SK-N-MC (cell line): ENCODE data around the gene IGFLR1.

Experiments
- DNase-seq: peaks from one replicate; pipeline ENCODE4 v3.0.0-alpha.2; 2011; ENCODE audit warnings: low read depth, low spot score
- H3K27ac ChIP-seq: fragments of 200-600 bp; sonication (generic); 2 replicates; pipeline ENCODE4 v1.5.1; 2016; ENCODE audit warnings: mixed run types
- H3K36me3 ChIP-seq: fragments of 200-600 bp; sonication (generic); 2 replicates; pipeline ENCODE4 v1.6.1; 2017; ENCODE audit warnings: antibody characterized with exemption, low read length, mixed read lengths; ENCODE audit not compliant: insufficient read depth
- H3K4me3 ChIP-seq: fragments of 200-600 bp; sonication (generic); 2 replicates; pipeline ENCODE4 v1.5.1; 2016
- H3K9ac ChIP-seq: fragments of 200-600 bp; sonication (generic); 2 replicates; pipeline ENCODE4 v1.8.0; 2017; ENCODE audit warnings: mixed run types, mixed read lengths; ENCODE audit not compliant: insufficient read length
- H3K9me3 ChIP-seq: fragments of 200-600 bp; sonication (generic); 2 replicates; pipeline ENCODE4 v1.6.1; 2017; ENCODE audit warnings: low read depth, mild to moderate bottlenecking, antibody characterized with exemption, low read length, moderate library complexity, mixed read lengths
- EZH2 ChIP-seq: fragments of 200-600 bp; sonication (generic); IDR thresholded peaks from one replicate; pipeline ENCODE4 v1.6.1; 2017; ENCODE audit warnings: antibody characterized with exemption
- FOXP2 ChIP-seq: optimal IDR thresholded peaks from 2 replicates; pipeline ENCODE3; 2011; ENCODE audit warnings: mild to moderate bottlenecking, moderate library complexity; ENCODE audit not compliant: insufficient read depth; ENCODE audit errors: extremely low read length, control extremely low read depth
- POLR2AphosphoS5 ChIP-seq: IDR thresholded peaks from 2 replicates; pipeline ENCODE4 v1.6.1; 2012; ENCODE audit warnings: mild to moderate bottlenecking, low read depth, low read length, borderline replicate concordance

The IGFLR1 gene

GRCh38 chr19:35786299-35787160, 44.3 kb upstream of the IGFLR1 start:
- TF ChIP-seq POLR2AphosphoS5 (no peak), EZH2 (no peak), FOXP2 (no peak)
- no peak overlapping the region for H3K4me3 ChIP-seq
- DNase-seq, result no peak

GRCh38 chr19:35785339-35785627, 43.0 kb upstream of the IGFLR1 start:
- no peak overlapping the region for H3K4me3 ChIP-seq

More at GRCh38 chr19:35786299-35787160, 44.3 kb upstream of the IGFLR1 start:
- H3K36me3 ChIP-seq, result no peaks in the 10 kb centered on the region; the same call in 1 of the 2 replicates
- H3K27ac ChIP-seq, result no peak overlapping the region
- no peak overlapping the region for H3K9ac ChIP-seq
- H3K9me3 ChIP-seq, result no peaks in the 10 kb centered on the region

GRCh38 chr19:35784503-35785338, 42.5 kb upstream of the IGFLR1 start:
- H3K4me3 ChIP-seq, result no peak overlapping the region
- no peak for DNase-seq
- no peak overlapping the region for H3K9ac ChIP-seq
- H3K9me3 ChIP-seq, result no peaks in the 10 kb centered on the region
- H3K27ac ChIP-seq, result no peak overlapping the region
- TF ChIP-seq EZH2, result no peak
- TF ChIP-seq POLR2AphosphoS5, result no peak
- TF ChIP-seq FOXP2, result no peak
- no peaks in the 10 kb centered on the region; the same call in 1 of the 2 replicates for H3K36me3 ChIP-seq

More at GRCh38 chr19:35785339-35785627, 43.0 kb upstream of the IGFLR1 start:
- Histone ChIP-seq H3K36me3 (no peaks in the 10 kb centered on the region; the same call in 1 of the 2 replicates), H3K9ac (no peak overlapping the region), H3K9me3 (no peaks in the 10 kb centered on the region), H3K27ac (no peak overlapping the region)
- DNase-seq, result no peak
- TF ChIP-seq EZH2 (no peak), FOXP2 (no peak), POLR2AphosphoS5 (no peak)

- DNase-seq, result no peak
- Histone ChIP-seq H3K36me3 (no peaks in the 10 kb centered on the region; the same call in 1 of the 2 replicates), H3K4me3 (no peak overlapping the region)
Measured at GRCh38 chr19:35783469-35784434, 41.5 kb upstream of the IGFLR1 start.

GRCh38 chr19:35782589-35782988, 40.3 kb upstream of the IGFLR1 start:
- Histone ChIP-seq H3K9me3 (no peaks in the 10 kb centered on the region), H3K9ac (no peak overlapping the region), H3K4me3 (no peak overlapping the region), H3K27ac (no peak overlapping the region), H3K36me3 (no peaks in the 10 kb centered on the region; the same call in 1 of the 2 replicates)
- no peak for DNase-seq
- TF ChIP-seq FOXP2 (no peak), EZH2 (no peak), POLR2AphosphoS5 (no peak)

More at GRCh38 chr19:35783469-35784434, 41.5 kb upstream of the IGFLR1 start:
- no peak for TF ChIP-seq EZH2
- no peak for TF ChIP-seq FOXP2
- TF ChIP-seq POLR2AphosphoS5, result no peak
- Histone ChIP-seq H3K27ac (no peak overlapping the region), H3K9me3 (no peaks in the 10 kb centered on the region), H3K9ac (no peak overlapping the region)

- H3K27ac ChIP-seq, result no peak overlapping the region
- no peaks in the 10 kb centered on the region; the same call in 1 of the 2 replicates for H3K36me3 ChIP-seq
- no peak overlapping the region for H3K4me3 ChIP-seq
- H3K9me3 ChIP-seq, result no peaks in the 10 kb centered on the region
- no peak for DNase-seq
- H3K9ac ChIP-seq, result no peak overlapping the region
- TF ChIP-seq POLR2AphosphoS5, result no peak
- no peak for TF ChIP-seq EZH2
- TF ChIP-seq FOXP2, result no peak
Measured at GRCh38 chr19:35781650-35782049, 39.4 kb upstream of the IGFLR1 start.

GRCh38 chr19:35780717-35781116, 38.5 kb upstream of the IGFLR1 start:
- TF ChIP-seq FOXP2 (no peak), POLR2AphosphoS5 (no peak), EZH2 (no peak)
- DNase-seq, result no peak
- Histone ChIP-seq H3K36me3 (no peaks in the 10 kb centered on the region; the same call in 1 of the 2 replicates), H3K4me3 (no peak overlapping the region), H3K27ac (no peak overlapping the region), H3K9me3 (no peaks in the 10 kb centered on the region), H3K9ac (no peak overlapping the region)
